Islet of Langerhans (tissue), 1 donor: ENCODE measurements around the gene DNASE1L3.

ENCODE experiments used
- FAIRE-seq: peaks from one replicate; lab custom pipeline; 2011; peaks lifted over from hg19 to GRCh38; lab: Jason Lieb, UNC

Gene DNASE1L3

GRCh38 chr3:58200121-58200709 lies 10.6 kb downstream of the DNASE1L3 start:
- no peak for FAIRE-seq

- no peak for FAIRE-seq
Observed at GRCh38 chr3:58198804-58199203, 12.0 kb downstream of the DNASE1L3 start.

GRCh38 chr3:58198362-58198761 lies 12.4 kb downstream of the DNASE1L3 start:
- no peak for FAIRE-seq

GRCh38 chr3:58197588-58197987 lies 13.2 kb downstream of the DNASE1L3 start:
- FAIRE-seq, result no peak

- FAIRE-seq, result no peak
Observed at GRCh38 chr3:58193682-58194407, 16.9 kb downstream of the DNASE1L3 start.

DNA sequence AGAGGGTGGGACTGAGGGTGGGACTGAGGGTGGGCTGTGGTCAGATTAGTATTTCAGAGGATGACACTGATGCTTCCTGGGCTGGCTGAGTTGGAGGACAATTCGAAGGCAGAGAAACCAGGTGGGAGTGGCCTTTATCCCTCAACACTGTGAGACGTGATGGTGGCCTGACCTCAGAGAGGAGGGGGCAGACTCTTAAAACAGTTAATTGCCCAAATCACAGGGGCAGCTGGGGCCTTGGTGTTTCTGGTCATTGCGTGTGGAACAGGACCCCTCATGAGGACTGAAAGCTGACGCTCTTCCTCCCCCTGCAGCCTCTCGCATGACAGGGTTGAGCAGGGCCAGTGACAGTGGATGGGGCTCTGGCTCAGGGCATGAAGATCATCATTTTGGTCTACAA lies 18.7 kb downstream of the DNASE1L3 start:
- no peak for FAIRE-seq

GRCh38 chr3:58191361-58191991 lies 19.3 kb downstream of the DNASE1L3 start:
- no peak for FAIRE-seq

GRCh38 chr3:58190882-58191281 lies 19.9 kb downstream of the DNASE1L3 start:
- no peak for FAIRE-seq

DNA sequence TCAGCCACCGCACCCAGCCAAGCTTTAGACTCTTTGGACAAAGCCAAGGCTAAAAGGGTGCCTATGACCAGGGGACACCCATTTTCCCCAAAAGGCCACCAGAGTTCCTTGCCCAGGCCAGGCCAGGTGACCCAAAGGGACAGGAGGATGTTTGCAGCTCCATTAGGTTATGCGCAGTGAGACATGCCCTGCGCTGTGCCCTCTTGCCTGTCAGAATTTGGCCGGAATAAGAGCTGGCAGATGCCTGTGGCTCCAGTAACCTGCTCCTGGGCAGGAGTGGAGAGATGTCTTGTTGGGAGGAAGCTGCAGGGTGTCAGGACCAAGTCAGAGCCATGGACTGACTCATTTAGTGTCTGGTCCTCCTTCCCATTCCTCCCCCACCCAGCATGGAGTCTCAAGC lies 20.5 kb downstream of the DNASE1L3 start:
- no peak for FAIRE-seq

GRCh38 chr3:58189691-58190090 lies 21.1 kb downstream of the DNASE1L3 start:
- FAIRE-seq, result no peak

GRCh38 chr3:58188921-58189451 lies 21.8 kb downstream of the DNASE1L3 start:
- FAIRE-seq, result no peak

DNA sequence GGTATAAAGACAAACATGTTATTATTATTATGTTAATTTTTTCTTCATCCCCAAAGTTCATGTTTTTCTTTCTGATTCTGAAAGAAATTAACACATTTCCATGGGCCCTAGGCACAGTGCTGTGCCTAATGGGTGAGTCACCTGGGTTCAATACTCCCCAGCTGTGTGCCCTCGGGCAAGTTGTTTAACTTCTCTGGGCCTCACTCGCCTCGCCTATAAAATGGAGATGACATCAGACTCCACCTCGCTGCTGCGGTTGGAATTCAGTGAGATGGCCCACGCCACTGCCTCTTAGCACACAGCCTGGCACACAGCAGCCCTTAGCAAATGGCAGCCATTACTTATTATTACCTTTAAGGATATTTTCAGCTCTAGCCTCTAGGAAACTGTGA lies 22.6 kb downstream of the DNASE1L3 start:
- FAIRE-seq, result no peak

DNA sequence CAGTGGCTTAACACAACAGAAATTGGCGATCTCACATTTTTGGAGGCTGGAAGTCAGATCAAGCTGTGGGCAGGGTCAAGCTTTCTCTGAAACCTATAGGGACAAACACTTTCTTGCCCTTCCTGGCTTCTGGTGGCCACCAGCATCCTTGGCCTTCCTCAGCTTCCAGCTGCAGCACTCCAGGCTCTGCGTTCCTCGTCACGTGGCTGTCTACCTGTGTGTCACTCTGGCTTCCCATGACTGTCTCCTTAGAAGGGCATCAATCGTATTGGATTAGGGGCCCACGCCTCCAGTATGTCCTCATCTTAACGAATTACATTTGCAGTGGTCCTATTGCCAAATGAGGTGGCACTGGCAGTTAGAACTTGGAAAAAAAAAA lies 25.8 kb downstream of the DNASE1L3 start:
- FAIRE-seq, result no peak

DNA sequence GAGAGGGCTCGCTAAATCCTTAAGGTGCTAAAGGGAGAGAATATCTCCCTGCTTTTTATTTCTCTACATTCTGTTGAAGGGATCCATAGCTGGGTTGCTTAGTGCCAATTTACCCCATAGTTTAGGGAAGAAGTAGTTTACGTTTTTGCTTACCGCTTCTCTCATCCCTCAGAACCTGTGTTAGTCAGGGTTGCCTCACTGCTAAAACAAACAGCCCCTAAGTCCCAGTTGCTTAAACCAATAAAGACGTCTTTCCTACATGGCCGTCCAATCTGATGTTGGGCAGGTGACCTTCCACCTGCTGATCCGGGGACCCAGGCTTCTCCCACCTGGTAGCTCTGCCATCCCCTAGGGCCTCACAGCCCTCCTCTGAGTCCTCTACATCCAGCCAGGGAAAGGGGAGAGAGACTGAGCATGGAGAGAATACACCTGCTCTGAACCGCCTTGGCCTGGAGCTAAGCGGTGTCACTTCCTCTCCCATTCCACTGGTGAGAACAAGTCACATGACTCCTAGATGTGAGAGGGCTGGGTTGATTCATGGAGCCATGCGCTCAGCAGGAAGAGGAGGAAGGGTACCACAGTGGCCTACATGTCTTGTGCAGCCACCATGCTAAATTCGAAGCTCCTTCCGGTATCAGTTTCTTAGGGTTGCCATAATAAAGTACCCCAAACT lies 26.3 kb downstream of the DNASE1L3 start:
- FAIRE-seq, result no peak

- no peak for FAIRE-seq
Observed at GRCh38 chr3:58183891-58184290, 26.9 kb downstream of the DNASE1L3 start.

DNA sequence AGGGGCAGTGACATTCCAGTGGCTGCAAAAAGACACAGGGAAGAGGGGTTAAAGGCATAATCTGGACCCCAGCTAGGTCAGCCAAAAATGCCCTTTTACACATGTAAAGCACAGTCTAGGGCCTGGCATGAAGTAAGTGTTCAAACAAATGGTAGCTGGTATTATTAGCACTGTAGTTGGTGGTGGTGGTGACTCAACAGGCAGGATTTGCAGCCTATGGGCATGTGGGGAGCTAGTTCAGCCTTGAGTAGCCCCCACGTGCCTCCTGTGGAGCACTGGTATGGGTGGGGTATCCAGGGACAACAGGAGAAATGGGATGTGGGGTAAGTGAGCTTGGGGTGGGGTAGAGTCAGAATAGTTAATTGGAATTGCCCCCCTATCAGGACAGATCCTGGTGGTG lies 27.6 kb downstream of the DNASE1L3 start:
- FAIRE-seq, result no peak

- no peak for FAIRE-seq
Observed at GRCh38 chr3:58180940-58181587, 29.7 kb downstream of the DNASE1L3 start.

- no peak for FAIRE-seq
Observed at GRCh38 chr3:58180099-58180880, 30.5 kb downstream of the DNASE1L3 start.

DNA sequence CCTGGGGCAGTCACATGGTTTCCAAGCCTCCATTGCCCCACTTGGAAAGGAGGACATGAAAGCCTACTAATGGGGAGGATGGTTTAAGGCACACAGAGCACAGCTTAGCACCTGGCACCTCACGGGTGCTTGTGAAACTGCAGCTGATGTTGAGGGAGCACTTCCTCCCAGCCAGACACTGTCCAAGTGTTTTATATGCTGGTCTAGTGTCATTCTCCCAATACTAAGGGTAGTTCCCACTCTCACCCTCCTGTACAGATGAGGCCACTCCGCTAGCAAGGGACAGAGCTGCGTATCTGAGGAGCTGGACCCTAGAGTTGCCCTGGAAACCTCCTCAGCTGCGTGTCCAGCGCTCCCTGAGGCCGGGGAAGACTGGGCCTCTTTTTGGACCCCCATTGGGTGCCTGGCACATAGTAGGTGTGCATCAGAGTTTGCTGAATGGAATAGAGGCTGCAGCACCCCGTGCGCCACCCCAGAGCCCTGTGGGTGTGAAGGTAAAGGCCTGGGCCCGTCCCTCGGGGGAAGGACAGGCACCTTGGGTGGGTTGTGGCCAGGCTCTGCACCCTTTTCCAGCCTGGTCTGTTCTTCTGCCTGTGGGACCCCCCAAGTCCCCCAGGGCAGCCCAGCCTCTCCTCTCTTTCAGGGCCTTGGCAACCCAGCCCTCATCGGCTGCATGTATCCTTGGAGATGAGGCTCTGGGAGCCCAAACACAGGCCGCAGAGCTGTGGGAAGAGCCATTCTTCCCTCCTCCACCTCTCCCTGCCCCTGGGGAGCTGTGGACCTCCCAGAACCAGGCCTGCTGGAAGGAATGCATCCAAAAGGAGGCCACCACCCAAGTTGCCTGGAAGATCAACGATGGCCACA lies 31.3 kb downstream of the DNASE1L3 start:
- FAIRE-seq, result no peak

- no peak for FAIRE-seq
Observed at GRCh38 chr3:58178528-58179234, 32.1 kb downstream of the DNASE1L3 start.
